ENCODE results near the gene LCMT2.
A peak's percentile ranks its signal among the peaks of the same experiment; 100 is the strongest.

Gene LCMT2, protein sequence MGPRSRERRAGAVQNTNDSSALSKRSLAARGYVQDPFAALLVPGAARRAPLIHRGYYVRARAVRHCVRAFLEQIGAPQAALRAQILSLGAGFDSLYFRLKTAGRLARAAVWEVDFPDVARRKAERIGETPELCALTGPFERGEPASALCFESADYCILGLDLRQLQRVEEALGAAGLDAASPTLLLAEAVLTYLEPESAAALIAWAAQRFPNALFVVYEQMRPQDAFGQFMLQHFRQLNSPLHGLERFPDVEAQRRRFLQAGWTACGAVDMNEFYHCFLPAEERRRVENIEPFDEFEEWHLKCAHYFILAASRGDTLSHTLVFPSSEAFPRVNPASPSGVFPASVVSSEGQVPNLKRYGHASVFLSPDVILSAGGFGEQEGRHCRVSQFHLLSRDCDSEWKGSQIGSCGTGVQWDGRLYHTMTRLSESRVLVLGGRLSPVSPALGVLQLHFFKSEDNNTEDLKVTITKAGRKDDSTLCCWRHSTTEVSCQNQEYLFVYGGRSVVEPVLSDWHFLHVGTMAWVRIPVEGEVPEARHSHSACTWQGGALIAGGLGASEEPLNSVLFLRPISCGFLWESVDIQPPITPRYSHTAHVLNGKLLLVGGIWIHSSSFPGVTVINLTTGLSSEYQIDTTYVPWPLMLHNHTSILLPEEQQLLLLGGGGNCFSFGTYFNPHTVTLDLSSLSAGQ

DNA sequence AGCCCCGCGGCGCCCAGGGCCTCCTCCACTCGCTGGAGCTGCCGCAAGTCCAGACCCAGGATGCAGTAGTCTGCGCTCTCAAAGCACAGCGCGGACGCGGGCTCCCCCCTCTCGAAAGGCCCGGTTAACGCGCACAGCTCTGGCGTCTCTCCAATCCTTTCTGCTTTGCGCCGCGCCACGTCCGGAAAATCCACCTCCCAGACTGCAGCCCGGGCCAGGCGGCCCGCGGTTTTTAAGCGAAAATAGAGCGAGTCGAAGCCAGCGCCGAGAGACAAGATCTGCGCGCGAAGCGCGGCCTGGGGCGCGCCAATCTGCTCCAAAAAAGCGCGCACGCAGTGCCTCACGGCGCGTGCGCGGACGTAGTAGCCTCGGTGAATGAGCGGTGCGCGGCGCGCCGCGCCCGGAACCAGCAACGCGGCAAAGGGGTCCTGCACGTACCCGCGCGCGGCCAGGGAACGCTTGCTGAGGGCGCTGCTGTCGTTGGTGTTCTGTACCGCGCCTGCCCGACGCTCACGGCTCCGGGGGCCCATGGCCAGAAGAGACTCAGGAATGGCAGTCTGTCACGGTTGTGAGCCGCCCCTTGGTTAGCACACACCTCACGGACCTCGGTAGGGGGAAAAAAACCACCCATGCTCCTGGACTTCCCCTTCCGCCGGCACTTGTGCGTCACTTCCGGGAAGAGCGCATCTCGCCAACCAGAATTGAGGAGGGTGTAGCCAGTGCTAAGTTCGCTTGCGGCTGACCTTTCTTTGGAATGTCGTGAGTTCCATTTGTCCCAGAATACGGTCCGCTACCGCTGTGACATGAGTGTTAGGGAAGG is at the start of gene LCMT2:
Gene LCMT2, minus strand, starts transcription at position 614 of the 820 bp plus-strand sequence. Its CDS starts 84 bp downstream, at position 530.
- peak; percentile 93 for ATAC-seq

DNA sequence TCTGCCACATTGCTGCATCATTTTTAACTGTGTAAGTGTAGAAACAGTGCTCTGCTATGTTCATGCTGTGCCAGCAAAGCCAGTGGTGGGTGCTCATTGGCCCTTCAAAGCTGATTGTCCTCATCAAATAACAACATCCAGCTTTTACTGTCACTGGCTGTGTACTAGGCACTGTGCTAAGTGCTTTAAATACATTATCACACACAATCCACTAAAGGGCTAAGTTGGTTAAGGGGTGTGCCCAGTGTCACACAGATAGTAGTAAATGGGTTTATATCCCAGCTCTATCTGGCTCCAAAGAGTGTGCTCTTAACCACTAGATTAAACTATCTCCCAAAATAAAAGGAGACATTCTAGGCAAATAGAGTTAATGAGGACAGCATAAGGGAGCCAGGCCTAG is 48.2 kb upstream of the LCMT2 start:
- ATAC-seq (no peak), DNase-seq (no peak)

More for the DNA sequence above, at the start of gene LCMT2:
- DNase-seq, result peak; percentile 89

DNA sequence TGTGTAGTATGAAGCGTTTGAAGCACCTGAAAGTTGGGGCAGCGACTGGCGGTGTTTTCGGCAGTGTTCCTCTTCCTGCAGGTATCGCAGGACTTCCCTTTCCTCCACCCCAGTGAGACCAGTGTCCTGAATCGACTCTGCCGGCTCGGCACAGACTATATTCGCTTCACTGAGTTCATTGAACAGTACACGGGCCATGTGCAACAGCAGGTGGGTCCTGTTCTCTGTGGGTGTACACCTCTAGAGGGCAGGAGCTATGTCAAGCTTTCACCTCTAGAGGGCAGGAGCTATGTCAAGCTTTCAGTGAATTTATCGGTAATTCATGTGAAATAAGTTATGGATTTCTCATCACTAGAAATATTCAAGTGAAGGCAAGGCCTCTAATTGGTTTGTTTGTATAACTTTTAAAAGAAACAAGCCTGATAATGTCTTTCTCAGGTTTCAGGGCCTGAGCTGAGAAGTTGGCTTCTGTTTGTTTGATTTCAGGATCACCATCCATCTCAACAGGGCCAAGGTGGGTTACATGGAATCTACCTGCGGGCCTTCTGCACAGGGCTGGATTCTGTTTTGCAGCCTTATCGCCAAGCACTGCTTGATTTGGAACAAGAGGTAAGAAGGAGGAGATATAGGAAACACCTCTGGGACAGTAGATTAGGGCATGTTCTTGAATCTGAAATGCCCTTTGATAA is 45.8 kb upstream of the LCMT2 start:
- ATAC-seq, result peak; percentile 57
- peak; percentile 32 for DNase-seq

DNA sequence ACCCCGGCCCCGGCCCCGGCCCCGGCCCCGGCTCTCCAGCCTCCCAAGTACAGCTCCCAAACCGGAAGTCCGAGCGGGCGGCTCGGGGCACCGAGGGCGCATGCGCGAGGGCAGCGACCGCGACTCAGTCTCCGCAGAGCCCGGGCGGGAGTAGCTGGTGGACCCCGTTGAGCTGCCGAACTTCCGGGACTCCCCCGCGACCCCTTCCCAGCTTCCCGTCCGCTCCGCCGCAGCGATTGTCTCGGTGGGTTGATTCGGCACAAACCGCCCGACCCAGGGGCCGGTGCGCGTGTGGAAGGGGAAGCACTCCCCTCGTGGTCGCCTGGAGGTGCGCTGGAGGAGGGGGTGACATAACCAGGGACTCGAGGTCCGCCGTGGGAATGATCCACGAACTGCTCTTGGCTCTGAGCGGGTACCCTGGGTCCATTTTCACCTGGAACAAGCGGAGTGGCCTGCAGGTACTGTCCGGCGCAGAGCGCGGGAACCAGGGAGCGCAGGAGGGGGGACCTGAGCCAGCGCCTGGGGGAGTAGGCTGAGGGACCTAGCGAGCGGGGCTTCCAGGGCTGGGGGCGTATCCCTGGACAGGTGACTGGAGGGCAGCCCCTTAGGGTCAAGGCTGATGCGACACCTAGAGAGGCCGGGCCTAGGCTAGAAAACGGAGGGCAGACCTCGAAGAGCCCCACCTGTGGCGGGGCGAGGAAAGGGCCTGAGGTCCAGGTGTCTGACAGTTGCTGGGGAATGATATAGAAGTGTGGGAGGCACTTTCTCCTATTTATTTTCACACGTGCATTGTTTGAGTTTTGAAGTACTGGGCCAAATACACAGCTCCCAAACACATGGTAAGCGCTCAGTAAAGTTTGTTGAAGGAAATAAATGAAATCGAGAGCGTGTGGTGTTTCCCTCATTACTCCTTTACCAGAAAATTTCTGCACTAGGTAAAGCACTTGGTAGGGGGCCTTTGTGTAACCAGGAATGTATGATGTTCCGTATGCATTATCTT is 40.9 kb upstream of the LCMT2 start, which contains the start of the genes TUBGCP4 and ZSCAN29:
Gene TUBGCP4, plus strand, starts transcription at position 127 of the 1,000 bp plus-strand sequence. Its CDS starts 254 bp downstream, at position 381.
Gene ZSCAN29, minus strand, starts transcription at position 69 of the 1,000 bp plus-strand sequence. CDS start 1,130 bp downstream, outside the sequence.
- peak; percentile 85 for ATAC-seq
- peak; percentile 89 for DNase-seq

DNA sequence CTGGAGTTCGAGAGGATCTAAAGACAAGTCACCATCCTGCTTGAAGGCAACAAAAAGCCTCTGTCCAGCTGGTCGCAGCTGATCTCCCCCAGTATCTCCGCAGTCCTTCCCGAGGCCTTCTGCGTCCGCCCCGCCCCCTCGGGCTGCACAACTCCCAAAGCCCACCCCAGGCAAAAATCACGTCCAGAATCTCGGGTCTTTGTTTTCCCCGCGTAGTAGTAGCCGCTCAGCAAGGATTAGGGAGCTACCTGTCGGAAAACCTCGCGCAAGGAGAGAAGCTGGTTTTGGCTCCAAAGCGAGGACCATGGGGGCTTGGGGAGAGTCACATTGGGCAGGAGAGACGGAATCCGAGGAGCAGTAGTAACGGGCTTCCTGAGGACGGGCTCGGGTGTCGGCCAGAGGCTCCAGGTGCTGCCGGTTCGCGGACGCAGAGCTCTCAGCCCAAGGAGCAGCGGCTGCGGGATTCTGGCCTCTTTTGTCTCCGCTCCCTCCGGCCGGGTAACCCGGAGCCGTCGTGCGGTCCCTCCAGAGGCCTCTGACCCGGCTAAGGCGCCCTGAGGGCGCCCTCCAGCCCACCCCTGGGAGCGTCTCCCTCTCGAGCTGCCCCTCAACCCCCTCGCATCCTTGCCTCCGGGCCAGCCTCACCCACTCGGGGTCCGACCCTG is 40.1 kb upstream of the LCMT2 start:
- ATAC-seq (peak; percentile 60), DNase-seq (peak; percentile 14)

DNA sequence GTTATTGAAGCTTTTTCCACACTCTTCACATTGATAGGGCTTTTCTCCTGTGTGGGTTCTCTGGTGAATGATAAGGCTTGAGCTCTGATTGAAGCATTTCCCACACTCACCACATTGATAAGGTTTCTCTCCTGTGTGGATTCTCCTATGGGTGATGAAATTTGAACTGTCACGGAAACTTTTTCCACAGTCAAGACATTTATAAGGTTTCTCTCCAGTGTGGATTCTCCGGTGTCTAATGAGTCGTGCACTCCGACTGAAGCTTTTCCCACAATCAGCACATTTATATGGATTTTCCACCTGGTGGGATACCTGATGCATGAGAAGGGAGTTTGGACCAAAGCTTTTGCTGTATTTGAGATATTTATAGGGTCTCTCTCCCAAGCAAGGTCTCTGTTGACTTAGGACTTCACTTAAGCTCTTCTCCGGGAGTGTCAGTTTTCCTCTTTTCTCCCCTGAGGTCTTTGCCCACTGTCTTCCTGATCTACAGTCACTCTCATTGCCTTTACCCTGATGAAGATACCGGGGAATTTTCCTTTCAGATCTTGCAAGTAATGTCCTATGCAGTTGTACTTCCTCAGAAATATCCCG is 31.0 kb upstream of the LCMT2 start:
- ATAC-seq, result no peak
- no peak for DNase-seq

DNA sequence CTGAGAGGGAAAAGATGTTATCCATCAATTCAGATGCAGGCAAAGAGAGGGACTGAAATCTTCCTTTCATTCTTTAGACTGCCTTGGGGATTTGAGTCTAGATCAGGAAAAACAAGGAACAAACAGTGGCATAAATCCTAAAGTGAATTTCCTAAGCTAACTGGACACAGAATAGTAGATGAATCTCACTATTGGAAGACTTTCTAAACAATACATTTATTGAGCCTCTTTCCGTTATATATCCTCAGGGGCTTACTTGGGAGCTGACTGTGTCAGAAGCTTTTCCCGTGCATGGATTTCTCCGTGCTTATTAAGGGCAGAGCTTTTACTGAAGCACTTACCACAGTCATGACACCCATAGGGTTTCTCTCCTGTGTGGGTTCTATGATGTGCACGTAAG is 30.4 kb upstream of the LCMT2 start:
- no peak for ATAC-seq
- DNase-seq, result no peak

DNA sequence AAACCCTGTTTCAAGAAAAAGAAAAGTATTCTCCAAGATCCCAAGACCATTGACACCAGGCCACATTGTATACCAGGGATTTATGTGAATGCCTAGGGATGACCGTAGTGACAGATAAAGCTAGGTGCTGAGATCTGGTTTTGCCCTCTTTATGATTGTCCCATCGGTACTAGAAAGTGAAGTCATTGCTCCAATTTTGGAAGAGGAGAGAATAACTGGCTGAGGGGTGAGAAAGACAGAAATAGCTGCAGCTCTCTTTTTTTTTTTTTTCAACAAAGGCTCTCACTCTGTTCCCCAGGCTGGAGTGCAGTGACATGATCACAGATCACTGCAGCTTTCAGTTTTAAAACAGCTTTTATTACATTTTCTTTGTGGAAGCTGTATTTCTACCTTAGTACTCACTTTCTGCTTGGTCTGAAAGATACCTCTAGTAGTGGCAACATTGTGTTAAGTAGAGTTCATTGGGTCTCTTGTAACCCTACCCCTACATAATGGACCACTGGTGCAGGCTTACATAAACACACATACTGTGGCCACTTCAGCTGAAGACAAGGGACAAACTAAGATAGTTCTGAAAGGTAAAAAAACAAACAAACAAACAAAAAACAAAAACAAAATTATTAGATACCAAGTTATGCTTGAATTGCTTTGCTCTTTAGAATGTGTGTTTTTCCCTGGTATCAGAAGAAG is 22.5 kb upstream of the LCMT2 start:
- no peak for ATAC-seq

DNA sequence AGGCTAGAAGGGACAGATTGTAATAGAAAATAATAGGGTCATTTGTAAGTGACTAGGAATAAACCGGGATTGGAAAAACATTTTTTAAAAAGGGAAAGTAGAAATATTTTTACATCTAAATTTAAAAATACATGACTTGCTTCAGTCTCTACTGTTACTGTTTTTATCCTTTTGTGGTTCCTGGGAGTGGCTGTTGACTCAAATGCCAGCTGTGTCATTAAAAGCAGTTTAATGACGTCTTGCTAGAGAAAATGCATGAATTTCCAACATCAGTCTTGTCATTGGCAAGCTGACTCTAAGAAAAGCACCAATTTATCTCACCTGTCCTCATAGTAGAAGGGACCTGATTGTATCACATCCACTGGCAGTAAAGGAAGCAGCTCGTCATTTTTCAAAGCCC is 16.7 kb upstream of the LCMT2 start:
- DNase-seq, result no peak
- no peak for ATAC-seq

More for the DNA sequence above, 22.5 kb upstream of the LCMT2 start:
- no peak for DNase-seq

DNA sequence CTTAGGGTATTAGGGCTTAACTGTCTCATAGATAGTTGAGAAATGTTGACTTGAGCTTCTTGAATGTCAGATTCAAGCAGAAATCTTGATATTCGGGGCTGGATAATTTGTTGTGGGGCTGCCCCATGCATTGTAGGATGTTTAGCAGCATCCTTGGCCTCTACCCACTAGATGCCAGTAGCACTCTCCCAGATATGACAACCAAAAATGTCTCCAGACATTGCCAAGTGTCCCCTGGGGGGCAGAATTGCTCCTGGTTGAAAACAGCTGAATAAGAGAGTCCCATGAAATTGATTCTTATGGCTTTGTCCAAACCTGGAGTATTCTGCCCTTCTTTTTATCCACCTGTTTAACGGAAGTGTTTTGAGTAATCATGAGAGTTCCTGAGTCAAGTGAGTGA is 15.9 kb upstream of the LCMT2 start:
- DNase-seq (no peak), ATAC-seq (no peak)

DNA sequence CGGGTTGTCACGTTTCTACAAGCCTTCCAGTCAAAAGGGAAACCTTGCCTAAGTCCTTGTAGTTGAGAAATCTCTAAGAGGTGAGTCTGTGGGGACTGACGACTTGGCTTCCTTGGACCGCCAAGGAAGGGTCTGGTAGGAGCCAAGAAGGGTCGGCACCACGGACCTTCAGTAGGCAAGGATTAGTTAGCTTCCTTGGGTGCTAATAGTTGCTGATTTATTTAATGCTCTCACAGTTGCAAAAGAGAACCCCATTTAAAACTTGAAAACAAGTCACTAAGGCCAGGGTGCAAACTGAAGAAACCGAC is 361 bp upstream of the LCMT2 start:
- ATAC-seq, result peak; percentile 12

DNA sequence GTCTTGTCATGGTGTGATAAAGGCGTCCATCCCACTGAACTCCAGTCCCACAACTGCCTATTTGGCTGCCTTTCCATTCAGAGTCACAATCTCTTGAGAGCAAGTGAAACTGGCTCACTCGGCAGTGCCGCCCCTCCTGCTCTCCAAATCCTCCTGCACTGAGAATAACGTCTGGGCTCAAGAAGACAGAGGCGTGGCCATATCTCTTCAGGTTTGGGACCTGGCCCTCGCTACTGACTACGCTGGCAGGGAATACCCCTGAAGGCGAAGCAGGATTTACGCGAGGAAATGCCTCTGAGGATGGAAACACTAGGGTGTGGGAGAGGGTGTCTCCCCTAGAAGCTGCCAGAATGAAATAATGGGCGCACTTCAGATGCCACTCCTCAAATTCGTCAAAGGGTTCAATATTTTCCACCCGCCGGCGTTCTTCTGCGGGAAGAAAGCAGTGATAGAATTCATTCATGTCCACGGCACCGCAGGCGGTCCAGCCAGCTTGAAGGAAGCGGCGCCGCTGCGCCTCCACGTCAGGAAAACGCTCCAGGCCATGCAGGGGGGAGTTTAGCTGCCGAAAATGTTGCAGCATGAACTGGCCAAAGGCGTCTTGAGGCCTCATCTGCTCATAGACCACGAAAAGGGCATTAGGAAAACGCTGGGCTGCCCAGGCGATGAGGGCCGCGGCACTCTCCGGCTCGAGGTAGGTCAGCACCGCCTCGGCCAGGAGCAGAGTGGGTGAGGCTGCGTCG is 985 bp downstream of the LCMT2 start:
- ATAC-seq (no peak), DNase-seq (peak; percentile 6)

More for the DNA sequence above, 361 bp upstream of the LCMT2 start:
- DNase-seq, result no peak

DNA sequence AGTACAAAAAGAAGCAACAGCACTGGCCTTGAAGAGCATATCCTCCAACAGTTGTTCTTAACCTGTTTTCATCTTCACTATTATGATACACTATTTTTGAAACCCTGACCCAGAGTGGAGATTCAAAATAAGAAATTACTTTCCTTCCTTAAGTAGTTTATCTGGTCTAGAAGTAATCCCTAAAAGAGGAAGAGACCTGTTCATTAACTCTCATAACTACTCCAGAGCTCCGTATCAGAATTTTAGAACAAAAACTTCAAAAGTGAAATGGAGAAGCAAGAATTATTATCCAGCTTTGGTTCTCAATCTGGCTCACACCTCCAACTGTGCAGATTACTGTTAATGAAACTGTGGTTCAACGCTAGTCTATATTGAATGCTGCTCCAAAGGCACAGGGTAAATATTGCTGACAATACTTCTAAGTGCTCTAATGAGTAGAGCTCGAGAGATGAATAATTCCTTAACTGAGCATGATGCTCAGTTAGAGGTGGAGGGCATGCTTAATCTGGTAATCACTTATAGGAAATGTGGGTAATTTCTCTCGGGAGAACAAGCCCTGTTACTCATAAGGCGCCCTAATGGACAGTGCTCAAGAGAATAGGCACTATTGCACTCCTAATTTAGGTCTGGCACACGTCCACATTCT is 5.2 kb downstream of the LCMT2 start:
- DNase-seq (no peak), ATAC-seq (no peak)

DNA sequence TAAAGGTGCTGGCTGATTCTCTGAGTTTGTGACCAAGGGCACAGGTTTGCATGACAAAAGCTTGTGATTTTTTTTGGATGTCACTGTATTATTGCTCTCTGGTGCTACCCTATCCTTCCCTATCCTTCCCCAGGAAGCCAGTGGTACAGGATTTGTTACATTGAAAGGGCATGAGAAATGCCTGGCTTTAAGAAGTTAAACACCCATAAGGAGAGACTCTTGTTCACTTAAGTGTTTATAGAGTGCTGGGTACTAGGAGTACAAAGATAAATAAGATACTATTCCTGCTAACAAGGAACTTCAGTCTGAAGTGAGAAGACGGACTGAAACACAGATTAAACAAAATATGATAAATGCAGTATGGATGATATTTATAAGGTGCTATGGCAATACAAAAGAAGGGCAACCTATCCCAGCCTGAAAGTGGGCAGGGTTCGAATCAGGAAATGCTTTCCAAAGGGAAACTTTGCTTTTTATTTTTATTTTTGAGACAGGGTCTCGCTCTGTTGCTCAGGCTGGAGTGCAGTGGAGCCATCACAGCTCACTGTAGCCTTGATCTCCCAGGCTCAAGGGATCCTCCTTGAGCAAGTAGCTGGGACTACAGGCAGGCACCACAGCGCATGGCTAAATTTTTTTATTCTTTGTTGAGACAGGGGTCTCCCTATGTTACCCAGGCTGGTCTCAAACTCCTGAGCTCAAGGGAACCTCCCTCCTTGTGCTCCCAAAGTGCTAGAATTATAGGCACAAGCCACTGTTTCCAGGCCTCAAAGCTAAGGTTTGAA is 11.2 kb downstream of the LCMT2 start:
- DNase-seq (no peak), ATAC-seq (no peak)

DNA sequence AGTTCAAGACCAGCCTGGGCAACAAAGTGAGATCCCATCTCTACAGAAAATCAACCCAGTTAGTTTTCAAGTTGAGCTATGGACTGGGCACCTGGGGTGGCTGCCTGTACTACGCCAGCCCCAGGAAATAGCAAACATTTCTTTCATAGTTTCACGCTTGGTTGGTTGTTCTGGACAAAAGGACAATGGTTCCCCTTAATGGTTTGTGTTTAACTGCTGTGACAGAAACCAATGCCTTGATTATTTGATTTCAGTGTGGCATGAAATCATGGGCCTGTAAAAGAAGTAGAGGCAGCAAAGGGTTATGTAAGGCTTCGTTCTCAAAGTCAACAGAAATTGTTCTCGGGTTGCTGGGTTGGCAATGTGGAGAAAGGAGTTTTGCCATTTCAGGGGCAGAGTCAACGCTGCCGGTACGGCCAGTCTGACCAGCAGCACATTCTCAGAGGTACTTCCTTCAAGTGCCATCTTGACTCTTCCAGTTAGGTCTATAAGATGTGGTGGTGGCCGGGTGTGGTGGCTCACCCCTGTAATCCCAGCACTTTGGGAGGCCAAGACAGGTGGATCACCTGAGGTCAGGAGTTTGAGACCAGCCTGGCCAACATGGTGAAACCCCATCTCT is 12.7 kb downstream of the LCMT2 start:
- ATAC-seq, result no peak
- no peak for DNase-seq

DNA sequence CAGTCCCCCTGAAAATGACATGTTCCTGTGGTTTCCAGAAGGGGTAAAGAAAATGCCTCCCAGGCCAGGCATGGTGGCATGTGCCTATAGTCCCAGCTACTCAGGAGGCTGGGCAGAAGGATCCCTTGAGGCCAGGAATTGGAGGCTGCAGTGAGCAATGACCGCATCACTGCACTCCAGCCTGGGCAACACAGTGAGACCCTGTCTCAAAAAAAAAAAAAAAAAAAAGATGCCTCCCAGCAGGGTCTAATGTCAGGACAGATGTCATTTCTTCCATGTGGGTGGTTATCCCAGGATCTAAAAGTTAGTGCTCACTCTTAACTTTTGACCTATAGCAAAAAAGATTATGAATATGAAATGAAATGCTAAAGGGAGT is 13.4 kb downstream of the LCMT2 start:
- ATAC-seq (no peak), DNase-seq (no peak)
